ENCODE measurements around the gene CYP24A1. TPM values are rescaled to one million over a fixed set of nuclear protein-coding genes. Genes with fewer than 3 reads are reported as not detected.

CYP24A1 gene
- total RNA-seq, 1 donor from 2014 or later: not detected

DNA sequence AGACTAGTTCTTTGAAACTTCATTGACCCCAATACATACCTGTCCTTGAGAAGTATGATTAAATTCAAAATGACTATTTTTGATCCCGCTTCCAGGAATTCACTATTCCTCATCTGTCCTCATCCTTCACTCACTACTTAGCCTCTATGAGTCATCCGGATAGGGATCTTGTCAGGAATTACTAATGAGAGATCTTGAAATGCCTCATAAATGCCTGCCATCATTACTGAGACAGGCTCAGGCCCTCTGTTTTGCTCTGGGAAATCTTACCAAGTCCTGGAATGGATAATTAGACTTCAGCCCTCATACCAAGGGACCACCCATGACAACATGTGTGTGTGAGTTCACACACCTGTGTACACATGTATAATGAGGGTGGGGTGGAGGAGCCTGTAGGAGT is 2.8 kb upstream of the CYP24A1 start:
- peaks cover 8% of the 10 kb centered on the region for H3K4me1 Mint-ChIP-seq (ENCODE audit: low read depth, unreplicated experiment)
- DNase-seq: no peak
- no peak overlapping the region for H3K27ac Mint-ChIP-seq (ENCODE audit: unreplicated experiment)
- TF ChIP-seq, protein P1, sequence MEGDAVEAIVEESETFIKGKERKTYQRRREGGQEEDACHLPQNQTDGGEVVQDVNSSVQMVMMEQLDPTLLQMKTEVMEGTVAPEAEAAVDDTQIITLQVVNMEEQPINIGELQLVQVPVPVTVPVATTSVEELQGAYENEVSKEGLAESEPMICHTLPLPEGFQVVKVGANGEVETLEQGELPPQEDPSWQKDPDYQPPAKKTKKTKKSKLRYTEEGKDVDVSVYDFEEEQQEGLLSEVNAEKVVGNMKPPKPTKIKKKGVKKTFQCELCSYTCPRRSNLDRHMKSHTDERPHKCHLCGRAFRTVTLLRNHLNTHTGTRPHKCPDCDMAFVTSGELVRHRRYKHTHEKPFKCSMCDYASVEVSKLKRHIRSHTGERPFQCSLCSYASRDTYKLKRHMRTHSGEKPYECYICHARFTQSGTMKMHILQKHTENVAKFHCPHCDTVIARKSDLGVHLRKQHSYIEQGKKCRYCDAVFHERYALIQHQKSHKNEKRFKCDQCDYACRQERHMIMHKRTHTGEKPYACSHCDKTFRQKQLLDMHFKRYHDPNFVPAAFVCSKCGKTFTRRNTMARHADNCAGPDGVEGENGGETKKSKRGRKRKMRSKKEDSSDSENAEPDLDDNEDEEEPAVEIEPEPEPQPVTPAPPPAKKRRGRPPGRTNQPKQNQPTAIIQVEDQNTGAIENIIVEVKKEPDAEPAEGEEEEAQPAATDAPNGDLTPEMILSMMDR (IDR thresholded peaks at IDR 0.05; ENCODE audit: partially characterized antibody, unreplicated experiment): no peak
- H3K9me3 Mint-ChIP-seq (ENCODE audit: unreplicated experiment): peaks cover 4% of the 10 kb centered on the region
- H3K4me3 Mint-ChIP-seq (ENCODE audit: unreplicated experiment): no peak overlapping the region
- H3K27me3 Mint-ChIP-seq (ENCODE audit: unreplicated experiment): peaks cover 15% of the 10 kb centered on the region
- no peaks in the 10 kb centered on the region for H3K36me3 Mint-ChIP-seq (ENCODE audit: unreplicated experiment)

DNA sequence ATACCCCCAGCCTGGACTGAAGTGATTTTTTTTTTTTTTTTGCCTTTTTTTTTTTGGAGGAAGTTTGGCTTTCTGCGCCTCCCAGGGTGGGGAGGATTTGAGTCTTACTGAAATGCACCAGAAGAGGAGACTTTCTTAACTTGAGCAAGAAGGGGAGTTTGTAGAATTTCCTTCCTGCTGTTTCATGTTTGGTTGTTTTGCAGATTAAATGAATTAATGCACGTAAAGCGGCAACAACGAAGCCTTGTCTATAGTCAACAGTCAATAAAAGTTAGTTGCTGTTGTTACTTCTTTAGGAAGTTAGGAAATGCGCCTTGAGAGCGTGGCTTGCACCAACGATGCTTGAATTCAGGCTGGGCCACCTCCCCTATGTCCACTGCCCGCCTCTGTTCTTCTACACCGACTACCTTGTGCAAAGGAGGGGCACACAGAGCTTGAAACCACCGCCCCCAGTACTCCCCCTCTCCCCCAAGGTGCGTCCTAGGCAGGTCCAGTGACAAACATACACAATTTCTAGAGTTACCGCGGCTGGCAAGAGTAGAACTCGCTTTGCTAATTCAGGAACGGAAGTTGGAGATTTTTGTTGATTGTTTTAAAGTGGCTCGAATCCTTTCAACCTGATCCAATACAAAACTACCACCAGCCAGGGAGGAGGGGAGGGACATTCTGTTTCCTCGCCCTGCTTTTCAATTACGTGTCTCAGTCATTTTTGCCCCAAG is 830 bp upstream of the CYP24A1 start:
- Mint-ChIP-seq H3K4me1 (ENCODE audit: low read depth, unreplicated experiment) (peaks cover 8% of the 10 kb centered on the region), H3K4me3 (ENCODE audit: unreplicated experiment) (peak overlapping the region; percentile 86), H3K27me3 (ENCODE audit: unreplicated experiment) (peaks cover 15% of the 10 kb centered on the region), H3K9me3 (ENCODE audit: unreplicated experiment) (peaks cover 4% of the 10 kb centered on the region), H3K36me3 (ENCODE audit: unreplicated experiment) (no peaks in the 10 kb centered on the region), H3K27ac (ENCODE audit: unreplicated experiment) (no peak overlapping the region)
- TF ChIP-seq, protein P1 (IDR thresholded peaks at IDR 0.05; ENCODE audit: partially characterized antibody, unreplicated experiment): no peak
- no peak for DNase-seq

DNA sequence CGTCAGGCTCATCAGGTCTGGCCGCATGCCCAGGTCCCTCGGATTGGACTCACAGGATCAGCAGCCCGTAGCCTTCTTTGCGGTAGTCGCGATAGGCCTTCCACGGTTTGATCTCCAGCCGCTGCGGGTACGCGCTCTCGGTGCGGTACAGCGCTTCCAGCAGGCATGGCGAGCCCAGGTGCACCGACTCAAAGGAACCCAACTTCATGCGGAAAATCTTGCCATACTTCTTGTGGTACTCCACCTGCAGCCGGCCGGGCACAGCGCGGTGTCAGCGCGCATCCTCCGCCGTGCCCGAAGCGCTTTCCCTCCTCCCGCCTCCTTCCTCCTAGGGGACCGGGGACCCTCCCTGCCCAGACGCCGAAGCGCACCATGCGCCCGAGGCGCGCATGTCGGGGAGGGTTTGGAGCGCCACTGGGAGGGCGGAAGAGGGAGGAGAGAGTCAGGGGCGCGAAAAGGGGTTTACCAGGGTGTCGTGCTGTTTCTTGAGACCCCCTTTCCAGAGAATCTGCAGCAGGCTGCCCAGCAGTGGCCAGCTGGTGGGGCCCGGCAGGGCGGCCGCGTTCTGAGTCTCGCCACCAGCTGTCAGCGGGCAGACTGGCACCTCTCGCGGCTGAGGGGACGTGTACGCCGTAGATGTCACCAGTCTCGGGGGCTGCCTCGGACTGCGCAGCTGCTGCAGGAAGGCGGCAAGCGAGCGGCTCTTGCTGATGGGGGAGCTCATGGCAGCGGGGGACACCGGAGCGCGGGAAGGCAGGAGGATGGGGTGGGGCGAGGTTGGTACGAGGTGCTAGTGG is 732 bp downstream of the CYP24A1 start:
- TF ChIP-seq, protein P1 (IDR thresholded peaks at IDR 0.05; ENCODE audit: partially characterized antibody, unreplicated experiment): no peak

DNA sequence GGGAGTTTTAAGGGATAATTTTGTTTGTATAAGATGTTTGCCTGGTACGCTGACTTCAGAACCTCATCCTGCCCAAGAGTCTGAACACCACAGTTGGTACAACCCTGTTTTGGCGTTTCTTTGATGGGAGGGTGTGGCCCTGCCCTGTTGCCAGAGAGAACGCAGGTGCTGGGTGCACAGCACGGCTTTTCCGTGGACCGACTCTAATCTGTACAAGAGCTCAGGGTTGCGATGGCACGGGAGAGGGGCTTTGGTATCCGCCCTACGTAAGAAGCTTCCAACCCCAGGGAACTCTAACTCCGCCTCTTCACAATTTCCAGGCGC is 1.3 kb downstream of the CYP24A1 start:
- Mint-ChIP-seq H3K36me3 (ENCODE audit: unreplicated experiment) (no peaks in the 10 kb centered on the region), H3K27me3 (ENCODE audit: unreplicated experiment) (peaks cover 22% of the 10 kb centered on the region), H3K9me3 (ENCODE audit: unreplicated experiment) (peaks cover 4% of the 10 kb centered on the region), H3K27ac (ENCODE audit: unreplicated experiment) (no peak overlapping the region), H3K4me3 (ENCODE audit: unreplicated experiment) (peak overlapping the region; percentile 89), H3K4me1 (ENCODE audit: low read depth, unreplicated experiment) (peaks cover 8% of the 10 kb centered on the region)
- no peak for DNase-seq
- TF ChIP-seq, protein P1 (IDR thresholded peaks at IDR 0.05; ENCODE audit: partially characterized antibody, unreplicated experiment): no peak

More for the DNA sequence above, 732 bp downstream of the CYP24A1 start:
- peak; percentile 60 for DNase-seq
- Mint-ChIP-seq H3K4me1 (ENCODE audit: low read depth, unreplicated experiment) (peaks cover 8% of the 10 kb centered on the region), H3K4me3 (ENCODE audit: unreplicated experiment) (peak overlapping the region; percentile 89), H3K36me3 (ENCODE audit: unreplicated experiment) (no peaks in the 10 kb centered on the region), H3K27ac (ENCODE audit: unreplicated experiment) (no peak overlapping the region), H3K9me3 (ENCODE audit: unreplicated experiment) (peaks cover 4% of the 10 kb centered on the region), H3K27me3 (ENCODE audit: unreplicated experiment) (peaks cover 20% of the 10 kb centered on the region)

DNA sequence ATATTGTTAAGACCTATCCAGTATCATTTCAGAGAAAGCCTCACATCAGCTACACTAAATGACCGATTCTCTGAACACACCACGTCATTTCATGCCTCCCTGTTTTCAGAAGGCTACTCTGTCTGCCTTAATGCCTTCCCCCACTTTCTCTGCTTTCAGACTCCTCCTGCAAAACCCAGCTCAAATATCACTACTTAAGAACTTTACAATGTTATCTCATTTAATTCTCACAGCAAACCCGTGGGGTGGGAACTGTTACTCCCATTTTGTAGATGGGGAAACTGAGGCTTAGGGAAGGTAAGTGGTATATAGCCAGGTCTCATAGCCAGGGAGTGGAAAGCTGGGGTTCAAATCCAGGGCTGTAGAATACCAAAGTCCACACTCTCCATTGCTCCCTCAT is 2.8 kb downstream of the CYP24A1 start:
- peaks cover 22% of the 10 kb centered on the region for H3K27me3 Mint-ChIP-seq (ENCODE audit: unreplicated experiment)

More for the DNA sequence above, 2.8 kb downstream of the CYP24A1 start:
- Mint-ChIP-seq H3K9me3 (ENCODE audit: unreplicated experiment) (peaks cover 4% of the 10 kb centered on the region), H3K4me1 (ENCODE audit: low read depth, unreplicated experiment) (peaks cover 8% of the 10 kb centered on the region), H3K36me3 (ENCODE audit: unreplicated experiment) (no peaks in the 10 kb centered on the region), H3K27ac (ENCODE audit: unreplicated experiment) (no peak overlapping the region), H3K4me3 (ENCODE audit: unreplicated experiment) (no peak overlapping the region)
- DNase-seq: no peak
- TF ChIP-seq, protein P1 (IDR thresholded peaks at IDR 0.05; ENCODE audit: partially characterized antibody, unreplicated experiment): no peak

Measured in glutamatergic neuron (in vitro differentiated cells).